GM12878 (cell line): ENCODE data around the gene HCN3. TPM values are rescaled to one million over a fixed set of nuclear protein-coding genes. Genes with fewer than 3 reads are reported as not detected.

ENCODE experiments used
- ATAC-seq: fragments of 200-7000 bp; cut with Tn5 transposase; 3 replicates; pipeline ENCODE4 v1.9.1; 2020; ENCODE audit warnings: mild to moderate bottlenecking, moderate library complexity
- BruUV-seq: library from RNA; stranded (reverse); fragments of 400-500 nt; replicated peaks from 2 replicates; lab custom pipeline; 2021; lab: Mats Ljungman, UMichigan
- CTCF ChIA-PET: fragments of 300-600 bp; sonication (Branson Sonifier 250); formaldehyde crosslinking; extraction: SDS; loops from one replicate; lab custom pipeline; 2021; ENCODE audit warnings: inconsistent platforms; lab: Yijun Ruan, JAX
- POLR2A ChIA-PET: fragments of 350-600 bp; formaldehyde crosslinking; extraction: SDS; loops from one replicate; lab custom pipeline; 2021; ENCODE audit warnings: inconsistent platforms; lab: Charles Lee
- RAD21 ChIA-PET: fragments of 300-600 bp; sonication (Branson Sonifier 250); formaldehyde crosslinking; loops from one replicate; lab custom pipeline; 2023; ENCODE audit warnings: antibody characterized with exemption; ENCODE audit not compliant: unreplicated experiment; lab: Charles Lee
- SMC1A ChIA-PET: fragments of 300-600 bp; sonication (Branson Sonifier 250); formaldehyde crosslinking; loops from one replicate; lab custom pipeline; 2023; ENCODE audit not compliant: unreplicated experiment, uncharacterized antibody; lab: Charles Lee
- DNase-seq: peaks from one replicate; pipeline ENCODE4 v3.0.0-alpha.2; 2011; ENCODE audit warnings: low read depth, low spot score
- FAIRE-seq: peaks from 3 replicates; lab custom pipeline; 2011; peaks lifted over from hg19 to GRCh38; lab: Jason Lieb, UNC
- H2AFZ ChIP-seq: 2 replicates; pipeline ENCODE4 v1.6.0; 2011; ENCODE audit warnings: low read depth, low read length, control low read depth; ENCODE audit not compliant: control insufficient read depth
- H3K27ac ChIP-seq: 2 replicates; pipeline ENCODE4 v1.5.1; 2011; ENCODE audit warnings: control low read depth; ENCODE audit not compliant: control insufficient read depth, insufficient read depth
- H3K27me3 ChIP-seq, 2 experiments: replicated peaks in 1 of 2; 2 replicates each; pipeline versions ENCODE4 v1.6.0 to v1.6.1; 2011; ENCODE audit warnings: low read length in 1 of 2; ENCODE audit not compliant: control insufficient read depth in 2 of 2, insufficient read depth in 2 of 2
- H3K36me3 ChIP-seq, 2 experiments: 2 replicates each; pipeline ENCODE4 v1.5.1; 2011; ENCODE audit warnings: low read length in 1 of 2; ENCODE audit not compliant: control insufficient read depth in 2 of 2, insufficient read depth in 2 of 2
- H3K4me1 ChIP-seq: 2 replicates; pipeline ENCODE4 v1.6.1; 2011; ENCODE audit warnings: mild to moderate bottlenecking, low read length, moderate library complexity, mixed read lengths; ENCODE audit not compliant: control insufficient read depth, insufficient read depth
- H3K4me2 ChIP-seq: 2 replicates; pipeline ENCODE4 v1.6.0; 2011; ENCODE audit warnings: control low read depth; ENCODE audit not compliant: control insufficient read depth, insufficient read depth
- H3K4me3 ChIP-seq: fragments of 200-600 bp; sonication (generic); 2 replicates; pipeline ENCODE4 v1.5.1; 2016
- H3K79me2 ChIP-seq: 2 replicates; pipeline ENCODE4 v1.6.0; 2011; ENCODE audit warnings: low read length; ENCODE audit not compliant: control insufficient read depth, insufficient read depth
- H3K9ac ChIP-seq: 2 replicates; pipeline ENCODE4 v1.8.0; 2011; ENCODE audit warnings: low read length, control low read depth, mixed read lengths; ENCODE audit not compliant: control insufficient read depth, insufficient read depth
- H3K9me3 ChIP-seq: replicated peaks from 3 replicates; pipeline ENCODE4 v1.5.1; 2011; ENCODE audit warnings: mild to moderate bottlenecking, low read length; ENCODE audit not compliant: control insufficient read depth, insufficient read depth
- H4K20me1 ChIP-seq: 2 replicates; pipeline ENCODE4 v1.6.0; 2011; ENCODE audit not compliant: control insufficient read depth, insufficient read depth
- CREB1 ChIP-seq: IDR thresholded peaks from 2 replicates; pipeline ENCODE4 v1.6.1; 2012; ENCODE audit warnings: low read depth, mild to moderate bottlenecking, inconsistent platforms
- FOXM1 ChIP-seq: IDR thresholded peaks from 2 replicates; pipeline ENCODE4 v1.6.1; 2012; ENCODE audit warnings: low read depth, mild to moderate bottlenecking, inconsistent platforms, low read length, moderate library complexity
- MEF2B ChIP-seq: fragments of 450-650 bp; IDR thresholded peaks from 2 replicates; pipeline ENCODE4 v1.6.1; 2018; ENCODE audit warnings: mild to moderate bottlenecking, moderate library complexity; ENCODE audit not compliant: partially characterized antibody, poor library complexity, severe bottlenecking
- MTA2 ChIP-seq: fragments of 450-650 bp; IDR thresholded peaks from 2 replicates; pipeline ENCODE4 v1.6.1; 2016; ENCODE audit warnings: low read depth, mild to moderate bottlenecking, moderate library complexity
- NRF1 ChIP-seq: conservative IDR thresholded peaks from 2 replicates; pipeline ENCODE4 v1.6.1; 2011; ENCODE audit warnings: mild to moderate bottlenecking, low read depth, low read length, improper control_type of control experiment
- SMARCA5 ChIP-seq: fragments of 450-650 bp; IDR thresholded peaks from 2 replicates; pipeline ENCODE4 v1.6.1; 2017; ENCODE audit warnings: mild to moderate bottlenecking
- SUZ12 ChIP-seq: fragments of 200-600 bp; sonication (generic); IDR thresholded peaks from one replicate; pipeline ENCODE4 v1.6.1; 2018; ENCODE audit warnings: antibody characterized with exemption, mild to moderate bottlenecking; ENCODE audit not compliant: unreplicated experiment
- TAF1 ChIP-seq: IDR thresholded peaks from 2 replicates; pipeline ENCODE4 v1.6.1; 2011; ENCODE audit warnings: mild to moderate bottlenecking, low read depth, low read length, borderline replicate concordance
- TCF7 ChIP-seq: IDR thresholded peaks from 2 replicates; pipeline ENCODE4 v1.6.1; 2014; ENCODE audit warnings: antibody characterized with exemption, borderline replicate concordance
- YY1 ChIP-seq: IDR thresholded peaks from 2 replicates; pipeline ENCODE4 v1.6.1; 2011; ENCODE audit warnings: low read depth, mild to moderate bottlenecking, low read length
- ZSCAN29 ChIP-seq: fragments of 450-650 bp; IDR thresholded peaks from 2 replicates; pipeline ENCODE4 v1.6.1; 2017; ENCODE audit warnings: mild to moderate bottlenecking, moderate library complexity
- WGBS: methylation state at CpG from one replicate; pipeline ENCODE4 v1.1.6; 2016; ENCODE audit warnings: low lambda C conversion rate; ENCODE audit not compliant: insufficient replicate concordance, insufficient coverage; ENCODE audit errors: missing lambda C conversion rate; 5-methylcytosine and 5-hydroxymethylcytosine counted together
- in situ Hi-C: fragments of 300-500 bp; cut with MboI; formaldehyde crosslinking; loops from 9 replicates; pipeline ENCODE4 v1.14.3; 2018; ENCODE audit warnings: mixed read lengths
- intact Hi-C: fragments of 100-400 bp; cut with micrococcal nuclease; formaldehyde crosslinking; loops from one replicate; pipeline ENCODE4 v1.14.2; 2022; ENCODE audit not compliant: unreplicated experiment
- polyA plus RNA-seq, 11 experiments: library from polyadenylated mRNA; depleted of rRNA in 4 of 11; unstranded in 6 of 11; stranded (reverse) in 5 of 11; fragments of >200 nt; fragmentation: Nextera tagmentation in 4 of 11; fragmentation: Illumina TruSeq in 1 of 11; extraction: Ambion mirVana in 4 of 11; extraction: Trizol in 1 of 11; gene quantifications; 1 replicate in 1 of 11; 2 replicates in 10 of 11; pipeline versions ENCODE4 v1.2.1 to v1.2.3, GENCODE V29; 2011 to 2016; ENCODE audit warnings: inconsistent platforms in 2 of 11, missing spikeins in 2 of 11, low read depth in 1 of 11
- total RNA-seq, 4 experiments: library from RNA; depleted of rRNA in 3 of 4; stranded (reverse); fragments of >200 nt in 3 of 4; fragmentation: Illumina TruSeq in 1 of 4; extraction: Trizol in 1 of 4; gene quantifications; 2 replicates each; pipeline versions ENCODE4 v1.2.1 to v1.2.3, GENCODE V29; 2013 to 2021
- TF ChIP-seq, protein P1 (sequence below): IDR thresholded peaks from 2 replicates; pipeline ENCODE4 v1.6.1; 2011; ENCODE audit warnings: borderline replicate concordance, low read depth, mild to moderate bottlenecking, moderate library complexity, low read length; ENCODE audit not compliant: insufficient read depth, poor library complexity, severe bottlenecking
- TF ChIP-seq, protein P2 (sequence below): IDR thresholded peaks from 2 replicates; pipeline ENCODE4 v1.6.1; 2012; ENCODE audit warnings: low read depth, low read length, improper control_type of control experiment
- TF ChIP-seq, protein P3 (sequence below): IDR thresholded peaks from 2 replicates; pipeline ENCODE4 v1.6.1; 2011; ENCODE audit warnings: mild to moderate bottlenecking, low read depth, low read length, moderate library complexity; ENCODE audit not compliant: insufficient replicate concordance

Gene HCN3
- total and polyA plus RNA-seq, 10 of the 15 experiments (the other 5 are each of a cell fraction or from before 2014, with no cell fraction given), result 0.08 to 4.1 (median 1.8) TPM

DNA sequence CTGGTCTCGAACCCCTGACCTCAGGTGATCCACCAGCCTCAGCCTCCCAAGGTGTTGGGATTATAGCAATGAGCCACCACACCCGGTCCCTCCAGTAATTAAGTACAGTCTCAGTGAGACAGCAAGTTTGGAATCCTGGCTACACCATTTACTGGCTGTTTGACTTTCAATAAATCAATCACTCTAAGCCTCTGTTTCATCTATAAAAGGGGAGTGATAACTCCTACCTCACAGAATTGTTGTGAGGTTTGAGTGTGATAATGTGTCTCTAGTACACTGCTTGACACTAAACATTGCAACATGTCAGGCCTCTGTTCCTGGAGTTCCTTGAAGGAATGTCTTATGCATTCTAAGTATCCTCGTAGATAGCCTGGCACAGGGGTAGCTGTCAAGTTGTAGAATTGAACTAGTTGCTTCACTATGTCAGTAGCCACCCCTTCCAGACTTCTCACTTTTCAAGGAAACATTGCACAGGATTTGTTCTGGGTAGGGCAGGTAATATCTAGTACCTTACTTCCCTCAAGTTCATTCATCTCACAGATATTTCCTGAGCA, 34.4 kb upstream of the HCN3 start:
- peak overlapping the region; percentile 74 for H3K4me3 ChIP-seq
- BruUV-seq, result no TSS peak
- H3K36me3 ChIP-seq, result no peaks in the 10 kb centered on the region; a peak in 1 of 4 replicates
- DNase-seq (no peak), ATAC-seq (no peak), FAIRE-seq (no peak)
- no peaks in the 10 kb centered on the region for H4K20me1 ChIP-seq
- H3K9me3 ChIP-seq, result no peaks in the 10 kb centered on the region
- 66% methylated on average over 3 of the region's 3 CpGs for WGBS
- no peak overlapping the region for H2AFZ ChIP-seq
- no peak for TF ChIP-seq MTA2
- TF ChIP-seq, protein P1, sequence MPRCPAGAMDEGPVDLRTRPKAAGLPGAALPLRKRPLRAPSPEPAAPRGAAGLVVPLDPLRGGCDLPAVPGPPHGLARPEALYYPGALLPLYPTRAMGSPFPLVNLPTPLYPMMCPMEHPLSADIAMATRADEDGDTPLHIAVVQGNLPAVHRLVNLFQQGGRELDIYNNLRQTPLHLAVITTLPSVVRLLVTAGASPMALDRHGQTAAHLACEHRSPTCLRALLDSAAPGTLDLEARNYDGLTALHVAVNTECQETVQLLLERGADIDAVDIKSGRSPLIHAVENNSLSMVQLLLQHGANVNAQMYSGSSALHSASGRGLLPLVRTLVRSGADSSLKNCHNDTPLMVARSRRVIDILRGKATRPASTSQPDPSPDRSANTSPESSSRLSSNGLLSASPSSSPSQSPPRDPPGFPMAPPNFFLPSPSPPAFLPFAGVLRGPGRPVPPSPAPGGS, result no peak
- TF ChIP-seq, protein P2, sequence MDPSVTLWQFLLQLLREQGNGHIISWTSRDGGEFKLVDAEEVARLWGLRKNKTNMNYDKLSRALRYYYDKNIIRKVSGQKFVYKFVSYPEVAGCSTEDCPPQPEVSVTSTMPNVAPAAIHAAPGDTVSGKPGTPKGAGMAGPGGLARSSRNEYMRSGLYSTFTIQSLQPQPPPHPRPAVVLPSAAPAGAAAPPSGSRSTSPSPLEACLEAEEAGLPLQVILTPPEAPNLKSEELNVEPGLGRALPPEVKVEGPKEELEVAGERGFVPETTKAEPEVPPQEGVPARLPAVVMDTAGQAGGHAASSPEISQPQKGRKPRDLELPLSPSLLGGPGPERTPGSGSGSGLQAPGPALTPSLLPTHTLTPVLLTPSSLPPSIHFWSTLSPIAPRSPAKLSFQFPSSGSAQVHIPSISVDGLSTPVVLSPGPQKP, result no peak
- no peak for TF ChIP-seq TCF7
- TF ChIP-seq NRF1, result no peak
- TF ChIP-seq, protein P3, sequence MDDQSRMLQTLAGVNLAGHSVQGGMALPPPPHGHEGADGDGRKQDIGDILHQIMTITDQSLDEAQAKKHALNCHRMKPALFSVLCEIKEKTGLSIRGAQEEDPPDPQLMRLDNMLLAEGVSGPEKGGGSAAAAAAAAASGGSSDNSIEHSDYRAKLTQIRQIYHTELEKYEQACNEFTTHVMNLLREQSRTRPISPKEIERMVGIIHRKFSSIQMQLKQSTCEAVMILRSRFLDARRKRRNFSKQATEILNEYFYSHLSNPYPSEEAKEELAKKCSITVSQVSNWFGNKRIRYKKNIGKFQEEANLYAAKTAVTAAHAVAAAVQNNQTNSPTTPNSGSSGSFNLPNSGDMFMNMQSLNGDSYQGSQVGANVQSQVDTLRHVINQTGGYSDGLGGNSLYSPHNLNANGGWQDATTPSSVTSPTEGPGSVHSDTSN, result no peak
- TF ChIP-seq SMARCA5, result no peak
- no peak for TF ChIP-seq ZSCAN29
- TF ChIP-seq FOXM1, result no peak
- TF ChIP-seq YY1, result no peak
- no peak for TF ChIP-seq CREB1
- TF ChIP-seq TAF1, result no peak
- TF ChIP-seq SUZ12, result no peak
- no peak for TF ChIP-seq MEF2B
- TF ChIP-seq, all 136 proteins: peak for 0
- peak overlapping the region; percentile 86; the same call in 1 of the 2 replicates for H3K9ac ChIP-seq
- POLR2A ChIA-PET, result interaction anchor here (0.9 to 2.6 kb wide), 7 partner anchors 15 to 151 kb away, joined by 3 to 13 read pairs (median 9); partner anchors contain the start of genes CLK2, FDPS, KRTCAP2 and TRIM46
- peaks cover 13% of the 10 kb centered on the region for H3K79me2 ChIP-seq
- CTCF ChIA-PET, result interaction anchor here (0.7 to 5.5 kb wide), 6 partner anchors 18 to 81 kb away, joined by 3 to 26 read pairs (median 7); partner anchors contain the start of genes KRTCAP2, MTX1 and THBS3
- intact Hi-C loops, result loop anchor here (5.0 kb wide), 1 partner anchor 36 kb away; the partner anchor contains the start of genes MTX1 and THBS3
- peak overlapping the region; percentile 38; the same call in 1 of the 2 replicates for H3K27ac ChIP-seq
- in situ Hi-C loops, result no loop called here
- no peaks in the 10 kb centered on the region for H3K27me3 ChIP-seq
- H3K4me2 ChIP-seq, result peak overlapping the region; percentile 81
- SMC1A ChIA-PET, result interaction anchor here (0.9 to 1.9 kb wide), 4 partner anchors 16 to 70 kb away, joined by 3 to 8 read pairs (median 3); partner anchors contain the start of gene KRTCAP2
- RAD21 ChIA-PET, result interaction anchor here (2.0 kb wide), 1 partner anchor 9 kb away, joined by 5 read pairs; no protein-coding TSS in a partner anchor
- peaks cover 14% of the 10 kb centered on the region for H3K4me1 ChIP-seq
